Measurements from ENCODE around the gene USP34. TPM values are rescaled to one million over a fixed set of nuclear protein-coding genes. Genes with fewer than 3 reads are reported as not detected.

The USP34 gene
- total and polyA plus RNA-seq, 2 of the 8 experiments (the other 6 are each of a cell fraction or from before 2014, with no cell fraction given): 56.7 to 91.7 TPM

- H3K79me1 ChIP-seq (ENCODE audit: low read depth, low read length): peaks cover 7% of the 10 kb centered on the region; the same call in 1 of the 2 replicates
- peaks cover 7 to 12% (median 11%) of the 10 kb centered on the region in 4 experiments; a peak in 6 of 7 replicates for H3K4me1 ChIP-seq (replicated peaks in 1 of 4; ENCODE audit: control insufficient read depth in 3 of 4, insufficient read depth in 4 of 4, low read length in 3 of 4)
- FAIRE-seq (no peak), DNase-seq (ENCODE audit: low read depth in 1 of 2, low spot score in 2 of 2) (peak in 1 of 2 experiments; percentile 39)
- no peak overlapping the region for H3K18ac ChIP-seq (ENCODE audit: extremely low read depth, low read length)
- no peak overlapping the region for H2BK120ac ChIP-seq (replicated peaks; ENCODE audit: low read depth, low read length)
- H3K23me2 ChIP-seq (ENCODE audit: low read depth, low read length): peaks cover 10% of the 10 kb centered on the region
- peaks cover 0 to 1% (median 0%) of the 10 kb centered on the region in 4 experiments; a peak in 5 of 7 replicates for H3K27me3 ChIP-seq (replicated peaks in 1 of 4; ENCODE audit: control insufficient read depth in 3 of 4, extremely low read depth in 1 of 4, insufficient read depth in 3 of 4, low read length in 3 of 4)
- H3K36me3 ChIP-seq (ENCODE audit: control insufficient read depth in 2 of 4, insufficient read depth in 4 of 4, low read length in 3 of 4): peaks cover 14 to 57% (median 31%) of the 10 kb centered on the region in 4 experiments; a peak in 7 of 8 replicates
- ChIA-PET CTCF (ENCODE audit: partially characterized antibody) (no interaction called here), POLR2A (ENCODE audit: partially characterized antibody) (no interaction called here)
- peaks cover 3 to 7% of the 10 kb centered on the region in 2 experiments; a peak in 1 of 4 replicates for H3K79me2 ChIP-seq (ENCODE audit: control insufficient read depth in 1 of 2, insufficient read depth in 2 of 2, low read length in 2 of 2)
- H4K5ac ChIP-seq (ENCODE audit: insufficient read length, low read depth, low read length): no peak overlapping the region
- H3K9me3 ChIP-seq (ENCODE audit: insufficient read depth in 2 of 2, low read depth in 1 of 2, low read length in 1 of 2): no peaks in the 10 kb centered on the region
- peak overlapping the region; percentile 38; the same call in 1 of the 2 replicates for H2BK5ac ChIP-seq (ENCODE audit: low read depth, low read length)
- H2AFZ ChIP-seq (ENCODE audit: low read length): no peak overlapping the region
- no peak overlapping the region for H3K56ac ChIP-seq (replicated peaks; ENCODE audit: insufficient read length, low read depth, low read length)
- no peak overlapping the region for H3K4me2 ChIP-seq (ENCODE audit: insufficient read depth in 1 of 2, low read depth in 2 of 2, low read length in 2 of 2)
- peaks cover 4 to 5% of the 10 kb centered on the region in 2 experiments for H4K20me1 ChIP-seq (replicated peaks in 1 of 2; ENCODE audit: control insufficient read depth in 1 of 2, insufficient read depth in 2 of 2, low read length in 2 of 2)
- H2BK20ac ChIP-seq (ENCODE audit: low read length): no peak overlapping the region
- H3K23ac ChIP-seq (ENCODE audit: insufficient read length): no peak overlapping the region
- WGBS, 2 experiments (ENCODE audit: extremely low coverage in 1 of 2, insufficient coverage in 1 of 2, insufficient read length in 1 of 2, insufficient replicate concordance in 2 of 2, low coverage in 1 of 2, low lambda C conversion rate in 2 of 2, missing lambda C conversion rate in 1 of 2): 89% methylated on average over 6 of the region's 6 CpGs; no CpG with 5 or more reads in 1 of the 2 experiments
- H3K14ac ChIP-seq (ENCODE audit: insufficient read length): no peak overlapping the region
- H3K4me3 ChIP-seq (ENCODE audit: extremely low read depth in 1 of 4, insufficient read depth in 2 of 4, low read depth in 3 of 4, low read length in 4 of 4): no peak overlapping the region
- H4K8ac ChIP-seq (ENCODE audit: extremely low read depth, insufficient read depth, low read length): no peak overlapping the region
- H2BK12ac ChIP-seq (ENCODE audit: low read depth, low read length): no peak overlapping the region
- no peak overlapping the region for H4K91ac ChIP-seq (replicated peaks; ENCODE audit: insufficient read length, low read length)
- H3K9ac ChIP-seq (replicated peaks in 1 of 4; ENCODE audit: extremely low read depth in 1 of 4, low read depth in 3 of 4, low read length in 3 of 4): no peak overlapping the region
- H3K27ac ChIP-seq (ENCODE audit: low read depth, low read length): no peak overlapping the region
- no peak overlapping the region for H2AK5ac ChIP-seq (ENCODE audit: low read depth, low read length)
- no peak overlapping the region for H2BK15ac ChIP-seq (ENCODE audit: low read length)
- no peak overlapping the region for H3K4ac ChIP-seq (replicated peaks; ENCODE audit: insufficient read length, low read depth, low read length)
- TF ChIP-seq CEBPB (IDR thresholded peaks at IDR 0.05; ENCODE audit: low read depth, low read length) (no peak), RFX5 (IDR thresholded peaks at IDR 0.05; ENCODE audit: borderline replicate concordance, low read depth, low read length) (no peak), SP2 (IDR thresholded peaks at IDR 0.05; ENCODE audit: low read length) (no peak), SIX5 (IDR thresholded peaks at IDR 0.05; ENCODE audit: low read depth, low read length) (no peak)
Observed at GRCh38 chr2:61180686-61181085, 290.2 kb downstream of the USP34 start.

All from H1 (cell line).